Osteoblast (primary cell): ENCODE results near the gene VAC14. TPM values are rescaled to one million over a fixed set of nuclear protein-coding genes. Genes with fewer than 3 reads are reported as not detected.
A peak's percentile ranks its signal among the peaks of the same experiment; 100 is the strongest.

Experiments used
- DNase-seq: peaks from one replicate; pipeline ENCODE4 v3.0.0; 2011; ENCODE audit warnings: low spot score, mixed read lengths; ENCODE audit not compliant: insufficient read length; ENCODE audit errors: missing footprints
- H2AFZ ChIP-seq: 2 replicates; pipeline ENCODE4 v1.6.0; 2011; ENCODE audit warnings: mild to moderate bottlenecking, low read length
- H3K27ac ChIP-seq: 2 replicates; pipeline ENCODE4 v1.5.1; 2011; ENCODE audit warnings: mild to moderate bottlenecking, low read depth, low read length, moderate library complexity
- H3K27me3 ChIP-seq: 2 replicates; pipeline ENCODE4 v1.6.0; 2012; ENCODE audit warnings: mild to moderate bottlenecking, control low read depth, inconsistent platforms, low read length, moderate library complexity; ENCODE audit not compliant: insufficient read depth
- H3K36me3 ChIP-seq: 2 replicates; pipeline ENCODE4 v1.5.1; 2011; ENCODE audit warnings: mild to moderate bottlenecking, low read length, control low read depth, moderate library complexity; ENCODE audit not compliant: insufficient read depth
- H3K4me1 ChIP-seq: 2 replicates; pipeline ENCODE4 v1.5.1; 2011; ENCODE audit warnings: mild to moderate bottlenecking, low read length, control low read depth, moderate library complexity; ENCODE audit not compliant: insufficient read depth
- H3K4me2 ChIP-seq: 2 replicates; pipeline ENCODE4 v1.6.0; 2011; ENCODE audit warnings: mild to moderate bottlenecking, low read length; ENCODE audit not compliant: insufficient read depth
- H3K4me3 ChIP-seq: fragments of 200-600 bp; sonication (generic); 3 replicates; pipeline ENCODE4 v1.5.1; 2012; ENCODE audit warnings: mild to moderate bottlenecking, low read length, inconsistent platforms; ENCODE audit not compliant: insufficient read depth
- H3K79me2 ChIP-seq: 2 replicates; pipeline ENCODE4 v1.6.0; 2012; ENCODE audit warnings: mild to moderate bottlenecking, low read length, control low read depth, inconsistent platforms; ENCODE audit not compliant: insufficient read depth
- H3K9me3 ChIP-seq: 2 replicates; pipeline ENCODE4 v1.5.1; 2011; ENCODE audit warnings: low read depth, low read length, control low read depth
- H4K20me1 ChIP-seq: 2 replicates; pipeline ENCODE4 v1.6.0; 2012; ENCODE audit warnings: mild to moderate bottlenecking, low read length, control low read depth; ENCODE audit not compliant: insufficient read depth
- total RNA-seq: library from RNA; depleted of rRNA; stranded (reverse); fragments of >200 nt; gene quantifications from 2 replicates; pipeline ENCODE4 v1.2.3, GENCODE V29; 2012
- TF ChIP-seq, protein P1 (sequence below): IDR thresholded peaks from 2 replicates; pipeline ENCODE4 v1.5.1; 2011; ENCODE audit warnings: mild to moderate bottlenecking, low read depth, low read length, moderate library complexity; ENCODE audit errors: extremely low read depth

VAC14 gene
- total RNA-seq, 1 donor = 72.7 TPM

DNA sequence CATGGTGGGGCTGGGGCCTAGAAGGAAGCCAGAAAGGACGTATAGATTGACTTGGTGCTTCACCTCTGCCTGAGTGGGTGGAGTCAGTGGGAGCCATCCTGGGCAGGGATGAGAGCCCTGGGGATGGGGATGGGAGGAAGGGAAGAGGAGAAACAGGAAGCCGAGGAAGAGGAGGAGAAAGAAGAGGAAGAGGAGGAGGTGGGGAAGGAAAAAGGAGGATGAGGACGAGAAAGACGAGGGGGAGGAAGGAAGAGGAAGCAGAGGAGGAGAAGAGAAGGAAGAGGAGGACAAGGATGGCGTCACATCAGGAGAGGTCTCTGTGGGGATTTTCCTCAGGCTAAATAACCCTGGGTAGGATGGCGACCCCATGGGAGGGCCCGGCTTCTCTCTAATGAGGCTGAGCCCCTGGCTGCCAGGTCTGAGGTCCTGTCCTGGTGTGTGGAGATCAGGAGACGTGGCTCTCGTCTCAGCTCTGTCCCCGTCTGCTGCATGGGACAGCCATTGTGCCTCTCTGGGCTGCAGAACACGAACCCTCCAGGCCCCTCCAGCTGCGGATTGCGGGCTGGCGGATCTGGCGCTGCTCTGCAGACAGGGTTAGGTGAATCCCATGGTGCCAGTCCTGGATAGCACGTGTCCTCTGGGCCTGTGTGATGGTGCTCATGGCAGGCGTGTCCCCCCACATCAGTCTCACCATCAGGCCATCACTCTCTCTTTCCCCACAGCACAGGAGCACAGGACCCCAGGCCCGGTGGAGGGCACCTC, 79.6 kb downstream of the VAC14 start:
- H3K36me3 ChIP-seq = peaks cover 4% of the 10 kb centered on the region
- peaks cover 5% of the 10 kb centered on the region for H3K79me2 ChIP-seq
- no peaks in the 10 kb centered on the region for H3K27me3 ChIP-seq
- no peak for DNase-seq
- no peak overlapping the region for H3K4me3 ChIP-seq
- TF ChIP-seq, protein P1, sequence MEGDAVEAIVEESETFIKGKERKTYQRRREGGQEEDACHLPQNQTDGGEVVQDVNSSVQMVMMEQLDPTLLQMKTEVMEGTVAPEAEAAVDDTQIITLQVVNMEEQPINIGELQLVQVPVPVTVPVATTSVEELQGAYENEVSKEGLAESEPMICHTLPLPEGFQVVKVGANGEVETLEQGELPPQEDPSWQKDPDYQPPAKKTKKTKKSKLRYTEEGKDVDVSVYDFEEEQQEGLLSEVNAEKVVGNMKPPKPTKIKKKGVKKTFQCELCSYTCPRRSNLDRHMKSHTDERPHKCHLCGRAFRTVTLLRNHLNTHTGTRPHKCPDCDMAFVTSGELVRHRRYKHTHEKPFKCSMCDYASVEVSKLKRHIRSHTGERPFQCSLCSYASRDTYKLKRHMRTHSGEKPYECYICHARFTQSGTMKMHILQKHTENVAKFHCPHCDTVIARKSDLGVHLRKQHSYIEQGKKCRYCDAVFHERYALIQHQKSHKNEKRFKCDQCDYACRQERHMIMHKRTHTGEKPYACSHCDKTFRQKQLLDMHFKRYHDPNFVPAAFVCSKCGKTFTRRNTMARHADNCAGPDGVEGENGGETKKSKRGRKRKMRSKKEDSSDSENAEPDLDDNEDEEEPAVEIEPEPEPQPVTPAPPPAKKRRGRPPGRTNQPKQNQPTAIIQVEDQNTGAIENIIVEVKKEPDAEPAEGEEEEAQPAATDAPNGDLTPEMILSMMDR = no peak
- H3K4me1 ChIP-seq = peaks cover 5% of the 10 kb centered on the region
- H2AFZ ChIP-seq = no peak overlapping the region
- no peak overlapping the region for H3K27ac ChIP-seq
- no peaks in the 10 kb centered on the region for H3K9me3 ChIP-seq
- H3K4me2 ChIP-seq = no peak overlapping the region
- H4K20me1 ChIP-seq = no peaks in the 10 kb centered on the region

DNA sequence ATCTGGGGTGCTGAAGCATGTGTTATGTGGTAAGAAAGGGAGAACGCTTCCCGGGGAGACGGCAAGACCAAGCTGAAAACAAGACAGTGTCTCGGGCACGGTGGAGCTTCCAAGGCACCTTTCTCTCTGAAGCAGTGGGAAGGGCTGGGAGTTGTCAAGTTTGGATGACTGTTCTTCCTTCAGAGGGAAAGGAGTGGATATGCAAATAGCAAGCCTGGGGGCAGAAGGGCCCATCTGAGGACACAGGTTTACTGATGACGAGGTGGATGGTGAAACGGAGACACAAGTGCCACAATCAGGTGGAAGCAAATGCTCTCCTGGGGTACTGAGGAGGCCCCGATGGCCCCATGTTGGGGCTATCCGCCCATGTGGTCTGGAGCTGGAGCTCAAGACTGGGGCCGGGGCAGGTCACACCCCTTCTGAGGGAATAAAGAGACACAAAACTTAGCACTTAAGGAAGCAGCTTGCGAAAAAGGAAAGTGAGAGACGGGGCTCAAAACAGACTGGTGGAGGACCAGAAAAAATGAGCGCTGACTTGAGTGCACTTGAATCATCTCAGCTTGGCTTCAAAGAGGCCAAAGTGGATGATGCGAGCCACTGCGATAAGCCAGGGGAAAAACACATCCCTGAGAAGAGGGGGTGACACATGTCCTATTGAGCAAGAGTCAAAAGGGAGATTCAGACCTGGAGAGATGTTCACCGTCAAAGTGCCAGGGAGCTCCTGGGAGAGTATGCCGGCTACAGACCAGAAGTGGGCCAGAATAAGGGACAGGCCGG, 80.3 kb downstream of the VAC14 start:
- Histone ChIP-seq H3K4me3 (no peak overlapping the region), H3K27me3 (no peaks in the 10 kb centered on the region), H3K36me3 (peaks cover 4% of the 10 kb centered on the region), H3K4me2 (no peak overlapping the region), H3K79me2 (peaks cover 5% of the 10 kb centered on the region), H3K4me1 (peaks cover 12% of the 10 kb centered on the region), H3K9me3 (no peaks in the 10 kb centered on the region), H4K20me1 (no peaks in the 10 kb centered on the region), H2AFZ (no peak overlapping the region), H3K27ac (no peak overlapping the region)
- TF ChIP-seq, protein P1 = no peak
- DNase-seq = no peak

DNA sequence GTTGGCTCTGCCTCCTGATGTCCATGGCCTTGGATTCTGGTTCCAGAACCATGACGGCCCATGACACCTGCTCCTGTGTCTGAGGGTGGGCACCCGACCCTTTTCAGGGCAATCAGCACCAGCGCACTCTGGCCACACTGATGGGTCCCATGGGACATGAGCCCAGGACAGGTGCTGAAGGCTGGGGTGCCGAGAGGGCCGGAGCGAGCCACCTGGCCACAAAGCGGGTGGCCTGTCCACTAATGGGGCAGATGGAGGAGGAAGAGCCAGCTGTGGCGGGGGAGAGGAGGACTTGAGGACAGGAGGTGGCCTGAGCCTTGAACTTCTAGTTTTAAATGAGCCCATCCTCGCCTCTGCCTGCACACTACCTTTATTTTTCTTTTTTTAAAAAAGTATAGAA, 83.9 kb downstream of the VAC14 start:
- peaks cover 38% of the 10 kb centered on the region for H3K4me1 ChIP-seq
- no peak for DNase-seq
- no peak overlapping the region for H3K4me2 ChIP-seq
- H2AFZ ChIP-seq = no peak overlapping the region
- H3K36me3 ChIP-seq = peaks cover 4% of the 10 kb centered on the region
- no peaks in the 10 kb centered on the region for H4K20me1 ChIP-seq
- H3K79me2 ChIP-seq = peaks cover 13% of the 10 kb centered on the region
- no peak overlapping the region for H3K4me3 ChIP-seq
- no peaks in the 10 kb centered on the region for H3K9me3 ChIP-seq
- H3K27ac ChIP-seq = peak overlapping the region; percentile 98
- no peaks in the 10 kb centered on the region for H3K27me3 ChIP-seq
- TF ChIP-seq, protein P1 = no peak

DNA sequence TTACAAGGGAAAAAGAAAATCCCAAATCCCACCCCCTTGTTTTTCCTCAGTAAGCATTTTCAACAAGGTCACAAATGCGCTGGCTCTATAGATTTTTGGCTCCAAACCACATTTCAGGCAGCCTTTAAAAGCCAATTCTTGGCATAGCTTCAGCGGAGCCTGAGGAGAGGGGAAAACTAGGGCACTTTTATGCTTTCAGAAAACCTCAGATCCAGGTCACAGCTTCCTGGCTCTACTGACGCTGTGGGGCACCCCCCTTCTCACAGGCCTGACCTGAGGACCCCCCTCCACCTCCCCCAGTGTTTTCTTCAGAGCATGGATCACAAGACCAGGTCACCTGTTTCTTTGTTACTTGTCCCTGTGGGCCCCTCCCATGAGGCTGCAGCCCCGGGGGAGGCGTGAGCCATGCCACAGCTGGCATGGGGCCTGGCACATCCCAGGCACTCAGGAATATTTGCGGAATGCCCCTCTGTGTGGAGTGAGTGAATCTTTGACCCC, 85.0 kb downstream of the VAC14 start:
- H3K36me3 ChIP-seq = peaks cover 4% of the 10 kb centered on the region
- H3K79me2 ChIP-seq = peaks cover 13% of the 10 kb centered on the region
- no peaks in the 10 kb centered on the region for H4K20me1 ChIP-seq
- H3K4me3 ChIP-seq = peak overlapping the region; percentile 31
- TF ChIP-seq, protein P1 = no peak
- peak overlapping the region; percentile 78 for H3K4me2 ChIP-seq
- H3K27ac ChIP-seq = peak overlapping the region; percentile 98
- H2AFZ ChIP-seq = peak overlapping the region; percentile 33
- no peak for DNase-seq
- no peaks in the 10 kb centered on the region for H3K27me3 ChIP-seq
- no peaks in the 10 kb centered on the region for H3K9me3 ChIP-seq
- peaks cover 38% of the 10 kb centered on the region for H3K4me1 ChIP-seq
